HG03565 (cell line): ENCODE measurements around the gene ZNF341.
A peak's percentile ranks its signal among the peaks of the same experiment; 100 is the strongest.
"Not testable (repeated sequence)": the region's sequence is repeated elsewhere in the genome, so short reads cannot be mapped to it uniquely, and the experiment has no call there.

Source experiments
- ATAC-seq: cut with Tn5 transposase; IDR thresholded peaks from one replicate; pipeline ENCODE4 v1.9.1; 2021; ENCODE audit warnings: mild to moderate bottlenecking, moderate library complexity; ENCODE audit not compliant: unreplicated experiment

Gene ZNF341

DNA sequence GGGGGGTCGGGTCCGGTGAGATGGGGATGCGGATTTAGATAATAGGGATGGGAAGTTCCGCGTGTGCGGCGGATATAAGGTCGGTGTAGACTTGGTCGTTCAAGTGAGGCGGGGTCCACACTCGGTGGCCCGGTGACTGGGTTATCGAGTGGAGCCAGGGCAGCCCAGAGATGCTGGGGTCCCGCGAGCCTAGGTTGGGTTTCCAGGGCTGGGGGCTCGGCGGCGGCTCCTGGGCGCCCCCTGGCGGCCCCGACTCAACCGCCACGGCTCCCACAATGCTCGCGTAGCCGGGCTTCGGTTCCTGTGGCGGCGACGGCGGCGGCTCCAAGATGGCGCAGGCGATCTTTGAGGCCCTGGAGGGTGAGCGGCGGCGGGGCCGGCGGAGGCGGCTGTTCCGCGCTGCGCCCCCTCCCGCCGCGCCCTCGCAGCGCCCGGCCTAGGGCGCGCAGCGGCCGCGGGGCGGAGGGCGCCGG is at the start of gene ZNF341:
Gene ZNF341, plus strand, starts transcription at position 304 of the 473 bp plus-strand sequence. Its CDS starts 26 bp downstream, at position 330.
- peak; percentile 69 for ATAC-seq

GRCh38 chr20:33684533-33685327 is 47.1 kb upstream of the ZNF341 start:
- ATAC-seq: no peak

DNA sequence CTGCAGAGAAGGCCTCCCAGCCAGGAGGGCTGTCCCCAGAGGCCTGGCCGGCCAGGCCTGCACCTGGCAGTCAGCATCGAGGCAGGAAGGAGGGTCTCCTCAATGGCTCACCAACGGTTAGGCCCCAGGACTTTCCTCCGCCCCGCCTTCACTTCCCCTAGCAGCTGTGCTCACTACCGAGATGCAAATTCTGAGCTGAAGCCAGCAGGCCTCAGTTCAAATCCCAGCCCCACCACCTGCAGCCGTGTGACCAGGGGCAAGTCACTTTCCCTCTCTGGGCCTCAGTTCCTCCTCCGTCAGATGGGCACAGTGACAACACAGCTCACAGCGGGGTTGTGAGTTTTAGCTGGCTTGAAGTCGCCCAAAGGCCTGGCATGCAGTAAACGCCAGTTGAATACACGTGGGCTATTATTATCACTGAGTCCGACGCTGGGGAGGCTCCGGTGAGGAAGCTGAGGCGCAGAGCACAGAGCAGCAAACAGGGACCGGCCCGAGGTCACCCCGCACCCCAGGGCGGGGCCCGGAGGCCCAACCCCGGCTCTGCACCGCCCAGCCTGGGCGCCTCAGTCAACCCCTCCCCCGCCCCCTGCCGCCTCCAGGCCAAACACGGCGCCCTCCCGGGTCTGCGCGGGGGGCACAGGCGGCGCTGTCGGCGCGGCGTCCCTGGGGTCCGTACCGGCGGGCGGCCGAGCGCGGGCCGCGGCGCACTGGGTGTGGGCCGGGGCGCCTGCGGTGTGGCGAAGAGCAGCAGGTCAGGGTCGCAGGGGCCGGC is 46.3 kb upstream of the ZNF341 start:
- peak; percentile 14 for ATAC-seq

DNA sequence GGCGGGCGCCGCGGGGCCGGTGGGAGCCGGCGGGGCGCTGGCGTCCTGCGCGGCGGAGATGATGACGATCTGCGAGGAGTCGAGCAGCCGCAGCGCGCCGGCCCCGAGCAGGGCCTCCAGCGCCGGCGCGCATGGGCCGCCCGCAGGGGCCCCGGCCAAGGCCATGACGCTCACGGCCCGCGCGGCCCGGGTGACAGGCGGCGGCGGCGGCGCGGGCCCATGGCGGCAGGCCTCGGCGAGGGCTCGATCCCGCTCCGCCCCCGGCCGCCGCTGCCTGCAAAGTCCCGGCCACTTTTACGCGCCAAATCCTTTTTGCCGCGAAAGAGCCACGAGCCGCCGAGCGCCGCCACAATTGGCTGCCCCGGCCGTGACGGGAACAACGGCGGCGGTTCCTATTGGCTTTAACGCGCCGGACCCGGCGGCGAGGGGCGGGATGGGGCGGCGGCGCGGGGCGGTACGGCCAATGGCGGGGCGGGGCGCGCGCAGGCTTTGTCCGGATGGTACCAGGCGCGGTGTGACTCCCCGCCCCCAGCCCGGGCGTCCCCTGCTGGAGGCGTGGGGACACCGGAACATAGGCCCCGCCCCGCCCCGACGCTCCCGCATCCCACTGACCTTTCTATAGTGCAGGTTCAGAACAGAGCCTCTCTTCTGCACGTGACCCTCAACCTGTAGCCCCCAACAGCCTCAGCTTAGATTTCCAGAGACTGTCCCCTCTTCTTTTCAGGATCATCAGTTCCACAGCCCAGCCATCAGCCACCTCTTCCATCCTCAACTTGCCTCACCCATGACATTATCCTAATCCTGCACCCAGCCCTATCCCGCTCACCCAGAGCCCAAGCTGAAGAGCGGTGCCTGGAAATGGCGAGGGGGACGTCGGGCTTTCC is 45.5 kb upstream of the ZNF341 start, which contains the start of gene E2F1:
Gene E2F1, minus strand, starts transcription at position 286 of the 884 bp plus-strand sequence. Its CDS starts 121 bp downstream, at position 165.
- ATAC-seq: peak; percentile 69

- ATAC-seq: no peak
Measured at GRCh38 chr20:33686984-33687366, 44.8 kb upstream of the ZNF341 start.

DNA sequence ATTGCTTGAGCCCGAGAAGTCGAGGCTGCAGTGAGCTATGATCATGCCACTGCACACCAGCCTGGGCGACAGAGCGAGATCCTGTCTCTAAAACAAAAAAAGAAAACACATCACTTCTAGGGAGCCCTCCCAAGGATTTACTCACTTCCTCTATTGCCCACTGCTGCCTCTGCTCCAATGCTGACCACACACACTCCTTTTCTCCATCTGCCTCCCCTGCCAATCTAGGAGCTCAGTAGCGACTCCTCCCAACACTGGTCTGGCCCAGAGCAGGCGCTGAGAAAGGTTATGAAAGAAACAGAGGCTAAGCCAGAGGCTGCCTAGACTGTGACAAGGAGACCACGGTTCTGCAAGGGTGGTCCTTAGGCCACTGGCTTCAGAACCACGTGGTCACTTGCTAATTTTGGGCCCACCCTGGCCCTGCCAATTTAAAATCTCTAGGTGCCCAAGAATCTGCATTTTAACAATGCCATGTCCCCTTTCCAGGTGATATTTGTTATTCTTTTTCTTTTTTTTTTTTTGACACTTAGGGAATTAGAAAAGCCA is 44.4 kb upstream of the ZNF341 start:
- ATAC-seq: no peak

DNA sequence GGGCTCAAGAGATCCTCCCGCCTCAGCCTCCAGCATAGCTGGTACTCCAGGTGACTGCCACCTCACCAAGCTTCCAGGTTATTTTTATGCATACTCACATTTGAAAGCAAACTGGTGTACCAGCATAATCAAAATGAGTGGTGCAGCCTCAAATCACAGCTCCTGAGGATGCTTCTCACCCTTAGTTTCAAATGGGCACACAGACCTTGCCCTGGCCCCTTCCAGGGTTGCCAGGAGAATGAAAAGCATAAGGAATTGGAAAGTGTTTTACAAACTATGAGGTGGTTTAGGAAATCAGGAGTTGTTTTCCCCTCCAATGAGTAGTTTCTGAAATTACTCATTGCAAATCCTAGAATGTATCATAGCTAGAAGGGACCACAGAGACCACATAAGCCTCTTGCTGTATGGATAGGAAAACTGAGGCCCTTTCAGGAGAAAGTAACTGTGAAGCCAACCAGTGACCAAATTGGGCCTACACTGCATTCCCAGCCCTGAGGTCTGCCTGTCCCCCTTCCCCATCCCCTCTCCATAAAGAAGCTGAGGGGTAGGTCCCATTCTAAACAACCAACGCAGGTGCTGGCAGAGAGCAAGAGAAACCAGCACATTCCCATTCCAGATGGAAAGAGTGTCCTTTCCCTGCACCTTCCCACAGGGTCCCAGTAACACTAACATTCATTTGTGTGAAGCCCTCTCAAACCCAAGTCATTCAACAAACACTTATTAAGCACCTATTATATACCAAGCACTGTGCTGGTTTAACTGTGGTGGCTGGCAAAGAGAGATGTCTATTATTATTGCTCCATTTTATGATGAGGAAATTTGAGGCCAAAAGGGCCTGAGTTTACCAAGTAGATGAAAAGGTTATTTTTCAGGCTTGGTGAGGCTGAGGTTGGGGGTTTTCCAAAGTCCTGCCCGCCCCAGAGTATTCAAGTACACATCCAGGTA is 43.5 kb upstream of the ZNF341 start:
- no peak for ATAC-seq

- ATAC-seq: no peak
Measured at GRCh38 chr20:33688938-33689424, 42.8 kb upstream of the ZNF341 start.

GRCh38 chr20:33689493-33689892 is 42.3 kb upstream of the ZNF341 start:
- ATAC-seq: no peak

GRCh38 chr20:33689973-33690372 is 41.8 kb upstream of the ZNF341 start:
- ATAC-seq: no peak

GRCh38 chr20:33693289-33693688 is 38.5 kb upstream of the ZNF341 start:
- no peak for ATAC-seq

DNA sequence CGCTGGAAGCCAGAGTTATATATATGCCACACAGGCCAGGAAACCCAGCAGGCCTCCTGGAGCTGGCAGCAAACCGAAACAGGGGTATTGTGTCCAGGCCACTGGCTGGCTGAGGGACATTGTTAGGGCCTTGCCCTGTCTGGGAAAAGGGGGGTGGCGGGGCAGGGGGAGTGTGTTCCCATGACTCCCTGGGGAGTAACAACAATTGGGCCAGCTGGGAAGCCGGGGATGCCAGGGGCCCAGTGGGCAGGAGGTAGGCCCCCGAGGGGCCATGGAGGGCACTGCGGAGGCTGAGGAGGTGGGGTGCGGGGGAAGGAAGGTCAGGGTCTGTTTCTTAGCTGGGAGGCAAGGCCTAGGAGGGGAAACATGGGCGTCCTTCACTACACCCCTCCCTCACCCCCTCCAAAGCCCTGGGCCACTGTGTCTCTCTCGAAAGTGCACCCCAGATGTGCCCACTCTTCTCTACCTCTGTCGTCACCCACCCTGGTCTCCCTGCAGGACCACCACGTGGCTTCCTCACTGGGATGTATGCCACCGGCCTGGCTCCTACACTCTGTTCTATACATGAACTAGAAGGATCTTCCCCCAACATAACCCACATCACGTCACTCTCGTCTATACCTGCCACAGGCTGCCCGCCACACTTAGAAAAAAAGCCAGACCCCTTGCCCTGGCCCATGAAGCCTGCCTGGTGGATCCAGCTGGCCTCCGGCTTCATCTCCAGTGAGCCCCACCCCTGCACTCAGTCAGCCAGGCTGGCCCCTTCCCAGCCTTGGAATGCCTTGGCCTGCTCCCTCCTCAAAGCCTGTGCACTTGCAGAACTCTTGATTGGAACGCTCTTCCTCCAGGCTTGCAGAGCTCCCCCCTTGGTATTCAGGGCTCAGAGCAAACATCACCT is 37.8 kb upstream of the ZNF341 start:
- ATAC-seq: no peak

- no peak for ATAC-seq
Measured at GRCh38 chr20:33694639-33695012, 37.2 kb upstream of the ZNF341 start.

DNA sequence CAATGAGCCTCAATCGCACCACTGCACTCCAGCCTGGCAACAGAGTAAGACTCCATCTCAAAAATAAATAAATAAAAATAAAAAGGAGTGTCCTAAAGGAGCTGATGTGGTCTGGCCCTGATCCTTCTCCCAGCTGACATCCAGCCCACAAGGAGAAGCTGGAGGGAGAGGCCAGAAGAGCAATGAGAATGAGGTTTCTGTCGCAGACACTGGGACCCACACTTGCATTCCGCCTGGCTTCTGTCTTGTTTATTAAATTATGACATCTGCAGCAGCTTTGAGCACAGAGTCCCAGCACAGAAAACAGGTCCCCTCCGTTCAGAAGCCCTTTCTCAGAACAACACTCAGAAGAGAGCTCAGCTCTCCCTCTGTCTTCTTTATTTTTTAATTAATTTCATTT is 35.3 kb upstream of the ZNF341 start:
- ATAC-seq: no peak

GRCh38 chr20:33697129-33697528 is 34.7 kb upstream of the ZNF341 start:
- no peak for ATAC-seq

GRCh38 chr20:33698966-33699365 is 32.8 kb upstream of the ZNF341 start:
- not testable (repeated sequence) for ATAC-seq

- not testable (repeated sequence) for ATAC-seq
Measured at GRCh38 chr20:33700696-33701441, 30.9 kb upstream of the ZNF341 start.
